HEK293 (cell line): Measurements from ENCODE around the gene NABP2.
A peak's percentile ranks its signal among the peaks of the same experiment; 100 is the strongest.

Source experiments
- CTCF ChIA-PET: fragments of 350-600 bp; formaldehyde crosslinking; extraction: SDS; loops from one replicate; lab custom pipeline; 2021; ENCODE audit warnings: antibody characterized with exemption; lab: Yijun Ruan, JAX
- POLR2A ChIA-PET: fragments of 300-600 bp; formaldehyde crosslinking; extraction: SDS; loops from one replicate; lab custom pipeline; 2020; ENCODE audit warnings: antibody characterized with exemption, inconsistent platforms; lab: Yijun Ruan, JAX
- H3K27ac ChIP-seq: fragments of 200-500 bp; sonication (Bioruptor generic); 2 replicates; pipeline ENCODE4 v1.5.1; 2014; ENCODE audit warnings: low read depth, low read length, control low read depth, inconsistent platforms; ENCODE audit errors: extremely low read depth
- H3K36me3 ChIP-seq, 2 experiments: fragments of 200-500 bp in 1 of 2; sonication (Bioruptor generic) in 1 of 2; 1 replicate in 1 of 2; 2 replicates in 1 of 2; pipeline ENCODE4 v1.5.1; 2014 to 2017; ENCODE audit warnings: inconsistent platforms in 2 of 2, low read length in 2 of 2; ENCODE audit not compliant: control insufficient read depth in 2 of 2, insufficient read depth in 1 of 2
- H3K4me1 ChIP-seq: fragments of 200-500 bp; sonication (Bioruptor generic); 2 replicates; pipeline ENCODE4 v1.5.1; 2014; ENCODE audit warnings: mild to moderate bottlenecking, low read length, inconsistent platforms; ENCODE audit not compliant: control insufficient read depth, insufficient read depth
- H3K4me3 ChIP-seq: 2 replicates; pipeline ENCODE4 v1.5.1; 2011; ENCODE audit warnings: low read depth, mild to moderate bottlenecking, control low read depth, low read length, moderate library complexity
- H3K9me3 ChIP-seq: fragments of 200-500 bp; sonication (Bioruptor generic); 2 replicates; pipeline ENCODE4 v1.5.1; 2014; ENCODE audit warnings: low read depth, low read length, inconsistent platforms; ENCODE audit not compliant: control insufficient read depth, insufficient read depth
- BCL11A ChIP-seq: fragments of 450-650 bp; formaldehyde crosslinking; IDR thresholded peaks from 2 replicates; pipeline ENCODE4 v1.5.1; 2016; ENCODE audit warnings: low read depth, missing biosample characterization, missing genetic modification characterization
- GFI1B ChIP-seq: fragments of 450-650 bp; formaldehyde crosslinking; IDR thresholded peaks from 2 replicates; pipeline ENCODE4 v1.5.1; 2016; ENCODE audit warnings: missing biosample characterization, missing genetic modification characterization
- GLIS1 ChIP-seq: fragments of 450-650 bp; formaldehyde crosslinking; IDR thresholded peaks from 2 replicates; pipeline ENCODE4 v1.5.1; 2016; ENCODE audit warnings: missing biosample characterization, missing genetic modification characterization
- HOXD13 ChIP-seq: sonication (generic); formaldehyde crosslinking; IDR thresholded peaks from 2 replicates; pipeline ENCODE4 v1.8.0; 2022; ENCODE audit warnings: missing genetic modification reagents, borderline replicate concordance
- OVOL3 ChIP-seq: fragments of 450-650 bp; formaldehyde crosslinking; IDR thresholded peaks from 2 replicates; pipeline ENCODE4 v1.5.1; 2016; ENCODE audit warnings: missing biosample characterization, missing genetic modification characterization
- RBAK ChIP-seq: fragments of 450-650 bp; formaldehyde crosslinking; IDR thresholded peaks from 2 replicates; pipeline ENCODE4 v1.5.1; 2016; ENCODE audit warnings: missing biosample characterization, missing genetic modification characterization
- SALL2 ChIP-seq: fragments of 450-650 bp; formaldehyde crosslinking; IDR thresholded peaks from 2 replicates; pipeline ENCODE4 v1.5.0; 2017; ENCODE audit warnings: missing biosample characterization, mild to moderate bottlenecking, missing genetic modification characterization, borderline replicate concordance
- ZBTB26 ChIP-seq: fragments of 450-650 bp; formaldehyde crosslinking; optimal IDR thresholded peaks from 2 replicates; pipeline ENCODE3; 2016; ENCODE audit warnings: missing biosample characterization, mild to moderate bottlenecking, missing genetic modification characterization
- ZBTB48 ChIP-seq: fragments of 450-650 bp; formaldehyde crosslinking; IDR thresholded peaks from 2 replicates; pipeline ENCODE4 v1.5.1; 2016; ENCODE audit warnings: missing biosample characterization, missing genetic modification characterization
- ZBTB6 ChIP-seq: fragments of 450-650 bp; formaldehyde crosslinking; IDR thresholded peaks from 2 replicates; pipeline ENCODE4 v1.5.1; 2017; ENCODE audit warnings: missing biosample characterization, missing genetic modification characterization
- ZBTB8A ChIP-seq: fragments of 450-650 bp; formaldehyde crosslinking; IDR thresholded peaks from 2 replicates; pipeline ENCODE4 v1.5.1; 2016; ENCODE audit warnings: missing biosample characterization, missing genetic modification characterization
- ZIC2 ChIP-seq: fragments of 450-650 bp; formaldehyde crosslinking; IDR thresholded peaks from 2 replicates; pipeline ENCODE4 v1.5.1; 2016; ENCODE audit warnings: missing biosample characterization, missing genetic modification characterization
- ZNF155 ChIP-seq: fragments of 450-650 bp; formaldehyde crosslinking; IDR thresholded peaks from 2 replicates; pipeline ENCODE4 v1.5.1; 2016; ENCODE audit warnings: missing biosample characterization, missing genetic modification characterization
- ZNF16 ChIP-seq: fragments of 450-650 bp; formaldehyde crosslinking; IDR thresholded peaks from 2 replicates; pipeline ENCODE4 v1.5.1; 2016; ENCODE audit warnings: low read depth, missing biosample characterization, missing genetic modification characterization
- ZNF169 ChIP-seq: fragments of 450-650 bp; formaldehyde crosslinking; IDR thresholded peaks from 2 replicates; pipeline ENCODE4 v1.5.1; 2016; ENCODE audit warnings: missing biosample characterization, missing genetic modification characterization
- ZNF175 ChIP-seq: fragments of 450-650 bp; formaldehyde crosslinking; IDR thresholded peaks from 2 replicates; pipeline ENCODE4 v1.5.1; 2016; ENCODE audit warnings: missing biosample characterization, missing genetic modification characterization
- ZNF280C ChIP-seq: fragments of 450-650 bp; formaldehyde crosslinking; IDR thresholded peaks from 2 replicates; pipeline ENCODE4 v1.5.1; 2016; ENCODE audit warnings: missing biosample characterization, missing genetic modification characterization
- ZNF302 ChIP-seq: fragments of 450-650 bp; formaldehyde crosslinking; IDR thresholded peaks from 2 replicates; pipeline ENCODE4 v1.5.1; 2016; ENCODE audit warnings: missing biosample characterization, missing genetic modification characterization, low read depth
- ZNF521 ChIP-seq: fragments of 450-650 bp; formaldehyde crosslinking; IDR thresholded peaks from 2 replicates; pipeline ENCODE4 v1.5.1; 2017; ENCODE audit warnings: missing biosample characterization, mild to moderate bottlenecking, missing genetic modification characterization
- ZNF560 ChIP-seq: fragments of 450-650 bp; formaldehyde crosslinking; IDR thresholded peaks from 2 replicates; pipeline ENCODE4 v1.5.1; 2017; ENCODE audit warnings: missing biosample characterization, missing genetic modification characterization, borderline replicate concordance
- ZNF571 ChIP-seq: fragments of 450-650 bp; formaldehyde crosslinking; IDR thresholded peaks from 2 replicates; pipeline ENCODE4 v1.5.0; 2017; ENCODE audit warnings: missing biosample characterization, missing genetic modification characterization
- ZNF623 ChIP-seq: fragments of 450-650 bp; formaldehyde crosslinking; IDR thresholded peaks from 2 replicates; pipeline ENCODE4 v1.5.1; 2016; ENCODE audit warnings: missing biosample characterization, missing genetic modification characterization
- ZNF624 ChIP-seq: fragments of 450-650 bp; formaldehyde crosslinking; IDR thresholded peaks from 2 replicates; pipeline ENCODE4 v1.5.1; 2017; ENCODE audit warnings: missing biosample characterization, missing genetic modification characterization
- ZNF692 ChIP-seq: fragments of 450-650 bp; formaldehyde crosslinking; IDR thresholded peaks from 2 replicates; pipeline ENCODE4 v1.5.1; 2016; ENCODE audit warnings: missing biosample characterization, missing genetic modification characterization
- ZNF791 ChIP-seq: fragments of 450-650 bp; formaldehyde crosslinking; IDR thresholded peaks from 2 replicates; pipeline ENCODE4 v1.5.1; 2016; ENCODE audit warnings: missing biosample characterization, missing genetic modification characterization
- ZSCAN30 ChIP-seq: fragments of 450-650 bp; IDR thresholded peaks from 2 replicates; pipeline ENCODE4 v1.5.1; 2018; ENCODE audit warnings: missing biosample characterization, mild to moderate bottlenecking, missing genetic modification characterization, moderate library complexity
- ZXDB ChIP-seq: fragments of 450-650 bp; formaldehyde crosslinking; IDR thresholded peaks from 2 replicates; pipeline ENCODE4 v1.5.1; 2016; ENCODE audit warnings: missing biosample characterization, missing genetic modification characterization

The NABP2 gene

GRCh38 chr12:56188778-56189098 lies 35.4 kb upstream of the NABP2 start:
- Histone ChIP-seq H3K4me1 (no peaks in the 10 kb centered on the region; the same call in 1 of the 2 replicates), H3K27ac (peak overlapping the region; percentile 78), H3K9me3 (no peaks in the 10 kb centered on the region), H3K4me3 (peak overlapping the region; percentile 87), H3K36me3 (peaks cover 21 to 36% of the 10 kb centered on the region in 2 experiments)
- CTCF ChIA-PET = interaction anchor here (0.6 to 6.1 kb wide), 25 partner anchors 9 to 948 kb away, joined by 3 to 86 read pairs (median 10); partner anchors contain the start of genes ANKRD52, ESYT1, PA2G4 and RNF41
- POLR2A ChIA-PET = interaction anchor here (0.7 to 5.3 kb wide), 13 partner anchors 11 to 142 kb away, joined by 3 to 59 read pairs (median 9); partner anchors contain the start of genes ANKRD52, ESYT1, MYL6 and PA2G4
- TF ChIP-seq ZIC2 (tag by site-specific recombination) (0 out of 2 replicates have a peak, but pooled peaks have one; percentile 25), ZBTB48 (tag by site-specific recombination) (peak; percentile 34; the same call in 1 of the 2 replicates), ZBTB8A (peak; percentile 86), ZBTB26 (tag by site-specific recombination) (peak; percentile 6), ZNF175 (no peak), ZNF560 (tag by site-specific recombination) (no peak), ZNF692 (tag by site-specific recombination) (no peak), GLIS1 (0 out of 2 replicates have a peak, but pooled peaks have one; percentile 12)

- Histone ChIP-seq H3K4me3 (peak within 1 kb of the TSS; percentile 87), H3K27ac (peak within 1 kb of the TSS; percentile 86), H3K4me1 (no peaks in the 10 kb centered on the region; the same call in 1 of the 2 replicates), H3K36me3 (peaks cover 16 to 30% of the 10 kb centered on the region in 2 experiments), H3K9me3 (no peaks in the 10 kb centered on the region)
- ChIA-PET CTCF (interaction anchor here (0.5 to 6.1 kb wide), 50 partner anchors 9 to 947 kb away, joined by 3 to 86 read pairs (median 4); partner anchors contain the start of genes ANKRD52, COQ10A, ESYT1 and GLS2), POLR2A (interaction anchor here (0.6 to 5.3 kb wide), 27 partner anchors 8 to 250 kb away, joined by 3 to 59 read pairs (median 5); partner anchors contain the start of genes ANKRD52, ESYT1, MYL6 and PA2G4)
- TF ChIP-seq ZBTB6 = no peak
- no peak for TF ChIP-seq SALL2 (tag by site-specific recombination)
- no peak for TF ChIP-seq ZNF280C (tag by site-specific recombination)
- TF ChIP-seq ZNF624 (tag by site-specific recombination) = no peak
- no peak for TF ChIP-seq BCL11A
- no peak for TF ChIP-seq ZNF302 (tag by site-specific recombination)
- TF ChIP-seq ZNF169 = no peak
- TF ChIP-seq ZNF571 (tag by site-specific recombination) = no peak
- no peak for TF ChIP-seq HOXD13 (CRISPR knock-in tag)
- TF ChIP-seq GFI1B (tag by site-specific recombination) = no peak
- no peak for TF ChIP-seq ZXDB (tag by site-specific recombination)
- TF ChIP-seq ZNF791 (tag by site-specific recombination) = no peak
- no peak for TF ChIP-seq ZNF16
- no peak for TF ChIP-seq RBAK (tag by site-specific recombination)
- no peak for TF ChIP-seq ZNF155 (tag by site-specific recombination)
- TF ChIP-seq ZNF521 (tag by site-specific recombination) = no peak
- TF ChIP-seq ZSCAN30 = peak; percentile 77
- no peak for TF ChIP-seq OVOL3 (tag by site-specific recombination)
- no peak for TF ChIP-seq ZNF623 (tag by site-specific recombination)
- TF ChIP-seq GLIS1 = peak; percentile 44; the same call in 1 of the 2 replicates
Observed at GRCh38 chr12:56189099-56189917, 34.8 kb upstream of the NABP2 start, which contains the start of gene SMARCC2. TSS of gene SMARCC2 (minus strand) at chr12:56189483. CDS start at chr12:56189461, 22 bp downstream.
